Endodermal cell (in vitro differentiated cells): Measurements from ENCODE around the gene ITPK1. TPM values are rescaled to one million over a fixed set of nuclear protein-coding genes. Genes with fewer than 3 reads are reported as not detected.

ENCODE experiments used
- DNase-seq: peaks from one replicate; pipeline ENCODE4 v3.0.0-alpha.2; 2017
- H3K27ac ChIP-seq: 2 replicates; pipeline ENCODE4 v1.5.1; 2013; ENCODE audit warnings: mild to moderate bottlenecking, low read depth, low read length, moderate library complexity
- H3K27me3 ChIP-seq: 2 replicates; pipeline ENCODE4 v1.6.1; 2013; ENCODE audit warnings: mild to moderate bottlenecking, low read length, moderate library complexity; ENCODE audit not compliant: insufficient read depth, control insufficient read depth, poor library complexity, severe bottlenecking
- H3K36me3 ChIP-seq: 2 replicates; pipeline ENCODE4 v1.7.0; 2013; ENCODE audit warnings: mild to moderate bottlenecking, low read length, moderate library complexity; ENCODE audit not compliant: control insufficient read depth, insufficient read depth
- H3K4me1 ChIP-seq: one replicate; pipeline ENCODE4 v1.7.0; 2013; ENCODE audit warnings: low read length; ENCODE audit not compliant: control insufficient read depth, insufficient read depth
- H3K4me3 ChIP-seq: 2 replicates; pipeline ENCODE4 v1.5.1; 2013; ENCODE audit warnings: mild to moderate bottlenecking, low read length, moderate library complexity
- H3K9ac ChIP-seq: 2 replicates; pipeline ENCODE4 v1.6.1; 2013; ENCODE audit warnings: mild to moderate bottlenecking, low read length, moderate library complexity; ENCODE audit not compliant: poor library complexity, severe bottlenecking; ENCODE audit errors: extremely low read depth
- H3K9me3 ChIP-seq: 2 replicates; pipeline ENCODE4 v1.6.1; 2013; ENCODE audit warnings: mild to moderate bottlenecking, low read length, moderate library complexity; ENCODE audit not compliant: control insufficient read depth
- H3K27ac Mint-ChIP-seq: 2 replicates; pipeline ENCODE4 v1.8.0; 2020; ENCODE audit warnings: mixed read lengths
- H3K27me3 Mint-ChIP-seq: 2 replicates; pipeline ENCODE4 v1.8.0; 2021; ENCODE audit warnings: mild to moderate bottlenecking, mixed read lengths; ENCODE audit not compliant: insufficient read depth
- H3K36me3 Mint-ChIP-seq: 2 replicates; pipeline ENCODE4 v1.8.0; 2020; ENCODE audit warnings: low read depth, mixed read lengths
- H3K4me1 Mint-ChIP-seq: 2 replicates; pipeline ENCODE4 v1.8.0; 2020; ENCODE audit warnings: mixed read lengths
- H3K4me3 Mint-ChIP-seq: 2 replicates; pipeline ENCODE4 v1.8.0; 2020; ENCODE audit warnings: mild to moderate bottlenecking, moderate library complexity, mixed read lengths
- H3K9me3 Mint-ChIP-seq: 2 replicates; pipeline ENCODE4 v1.8.0; 2020; ENCODE audit warnings: mild to moderate bottlenecking, mixed read lengths
- CTCF ChIP-seq: fragments of 200-600 bp; sonication (generic); conservative IDR thresholded peaks from 2 replicates; pipeline ENCODE4 v1.5.0; 2021; ENCODE audit warnings: antibody characterized with exemption, mild to moderate bottlenecking
- WGBS, 2 experiments: methylation state at CpG; one replicate each; pipeline versions ENCODE4 v1.1.5 to v1.1.7; 2013; ENCODE audit warnings: missing lambda C conversion rate in 2 of 2, mixed read lengths in 1 of 2; ENCODE audit not compliant: insufficient coverage in 1 of 2, insufficient read length in 1 of 2; 5-methylcytosine and 5-hydroxymethylcytosine counted together
- total RNA-seq, 2 donors: library from RNA; stranded (reverse); fragmentation: NEBNext Ultra II Directional in 1 of 2; extraction: Animal tissue kit (Norgen Biotek cat#: 25700) in 1 of 2; gene quantifications; 2 replicates in 1 of 2; 3 replicates in 1 of 2; pipeline ENCODE4 v1.2.1, GENCODE V29; 2021

Gene ITPK1
- total RNA-seq, 2 donors from 2014 or later: 59.9 to 66.9 TPM

DNA sequence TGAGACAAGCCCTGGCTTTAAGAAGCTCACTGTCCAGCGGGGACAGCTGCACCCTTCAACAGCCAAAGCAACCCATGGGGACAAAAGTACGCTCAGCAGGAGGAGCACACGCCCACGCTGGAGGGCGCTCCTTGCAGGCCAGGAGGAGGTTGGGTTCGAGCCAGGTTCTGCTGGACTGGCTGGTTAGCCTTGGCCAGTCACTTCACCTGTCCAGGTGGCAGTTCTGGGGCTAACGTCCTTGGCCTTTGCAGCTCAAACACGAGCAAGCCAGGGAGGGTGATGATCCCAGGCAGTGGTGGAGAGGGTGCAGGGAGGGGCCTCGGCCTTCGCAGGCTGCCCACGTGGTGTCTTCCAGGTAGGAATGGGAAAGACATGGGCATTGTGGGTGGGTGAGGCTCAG, 179.6 kb downstream of the ITPK1 start:
- no peaks in the 10 kb centered on the region for H3K27me3 ChIP-seq
- no peak overlapping the region for H3K9ac ChIP-seq
- H3K4me3 Mint-ChIP-seq: no peak overlapping the region
- no peaks in the 10 kb centered on the region for H3K4me1 ChIP-seq
- DNase-seq: no peak
- H3K4me1 Mint-ChIP-seq: no peaks in the 10 kb centered on the region
- no peaks in the 10 kb centered on the region for H3K9me3 Mint-ChIP-seq
- H3K27me3 Mint-ChIP-seq: no peaks in the 10 kb centered on the region
- H3K36me3 ChIP-seq: no peaks in the 10 kb centered on the region
- no peak overlapping the region for H3K4me3 ChIP-seq
- H3K9me3 ChIP-seq: no peaks in the 10 kb centered on the region
- 95 to 96% methylated on average over 7 to 11 of the region's 11 CpGs for WGBS, 2 experiments
- TF ChIP-seq CTCF: no peak
- no peak overlapping the region for H3K27ac ChIP-seq
- peaks cover 3% of the 10 kb centered on the region for H3K36me3 Mint-ChIP-seq
- no peak overlapping the region for H3K27ac Mint-ChIP-seq

DNA sequence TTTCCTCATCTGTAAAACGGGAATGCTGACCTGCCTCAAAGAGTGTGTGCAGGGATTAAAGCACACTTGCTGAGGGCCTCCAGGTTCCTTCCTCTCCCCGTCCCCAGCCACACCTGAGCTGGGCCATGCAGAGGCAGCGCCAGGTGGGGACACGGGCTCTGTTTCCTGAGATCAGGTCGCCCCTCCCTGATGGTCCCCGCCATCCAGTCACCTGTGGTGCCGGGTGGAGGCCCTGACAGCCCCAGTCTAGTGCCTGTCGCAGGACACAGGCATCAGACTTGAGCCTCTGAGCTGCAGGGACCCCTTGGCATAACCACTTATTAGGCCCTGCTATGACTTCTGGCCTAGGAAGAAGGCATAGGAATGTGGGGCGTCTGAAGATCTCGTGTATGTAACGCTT, 180.3 kb downstream of the ITPK1 start:
- WGBS, 2 experiments: 92 to 94% methylated on average over 6 to 11 of the region's 11 CpGs
- H3K9me3 Mint-ChIP-seq: no peaks in the 10 kb centered on the region
- H3K4me1 Mint-ChIP-seq: no peaks in the 10 kb centered on the region
- no peak overlapping the region for H3K4me3 ChIP-seq
- H3K9ac ChIP-seq: no peak overlapping the region
- DNase-seq: no peak
- TF ChIP-seq CTCF: no peak
- H3K9me3 ChIP-seq: no peaks in the 10 kb centered on the region
- H3K27me3 Mint-ChIP-seq: no peaks in the 10 kb centered on the region
- H3K27ac ChIP-seq: no peak overlapping the region
- no peaks in the 10 kb centered on the region for H3K27me3 ChIP-seq
- no peak overlapping the region for H3K27ac Mint-ChIP-seq
- no peak overlapping the region for H3K4me3 Mint-ChIP-seq
- H3K36me3 Mint-ChIP-seq: peaks cover 2% of the 10 kb centered on the region
- H3K36me3 ChIP-seq: no peaks in the 10 kb centered on the region
- no peaks in the 10 kb centered on the region for H3K4me1 ChIP-seq

DNA sequence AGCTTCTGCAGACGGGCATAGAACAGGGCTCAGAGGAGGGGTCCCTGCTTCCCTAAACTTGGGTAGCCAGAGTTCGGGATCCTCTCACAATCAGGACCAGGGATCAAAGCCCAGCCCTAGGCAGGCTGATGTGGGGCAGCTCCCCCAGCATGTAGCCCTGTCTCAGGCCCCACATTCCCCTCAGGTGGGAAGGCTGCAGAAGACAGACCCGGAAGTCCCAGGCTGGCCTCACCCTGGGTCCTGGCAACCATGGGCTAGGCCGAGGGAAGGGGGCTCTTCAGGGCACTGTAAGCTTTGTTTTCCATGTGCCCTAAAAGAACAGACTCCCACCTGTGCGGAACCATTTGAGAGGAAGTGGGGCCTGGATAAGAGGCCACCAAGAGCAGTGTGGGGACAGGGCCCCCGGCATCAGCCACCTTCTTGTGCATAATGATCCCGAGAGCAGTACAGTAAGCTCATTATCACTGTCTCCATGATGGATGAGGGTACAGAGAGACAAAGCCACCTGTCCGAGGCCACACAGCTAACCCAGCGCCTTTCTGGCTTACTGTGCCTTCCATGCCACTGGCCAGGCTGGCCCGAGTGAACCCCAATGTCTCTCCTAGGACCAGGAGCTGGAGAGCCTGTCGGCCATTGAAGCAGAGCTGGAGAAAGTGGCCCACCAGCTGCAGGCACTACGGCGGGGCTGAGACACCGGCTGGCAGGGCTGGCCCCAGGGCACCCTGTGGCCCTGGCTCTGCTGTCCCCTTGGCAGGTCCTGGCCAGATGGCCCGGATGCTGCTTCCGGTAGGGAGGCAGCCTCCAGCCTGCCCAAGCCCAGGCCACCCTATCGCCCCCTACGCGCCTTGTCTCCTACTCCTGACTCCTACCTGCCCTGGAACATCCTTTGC, 181.3 kb downstream of the ITPK1 start:
- DNase-seq: no peak
- no peaks in the 10 kb centered on the region for H3K9me3 Mint-ChIP-seq
- no peak for TF ChIP-seq CTCF
- Histone ChIP-seq H3K4me1 (no peaks in the 10 kb centered on the region), H3K9me3 (no peaks in the 10 kb centered on the region), H3K4me3 (no peak overlapping the region), H3K27ac (no peak overlapping the region), H3K27me3 (no peaks in the 10 kb centered on the region), H3K9ac (no peak overlapping the region), H3K36me3 (no peaks in the 10 kb centered on the region)
- H3K4me3 Mint-ChIP-seq: no peak overlapping the region
- 90 to 91% methylated on average over 11 to 19 of the region's 19 CpGs for WGBS, 2 experiments
- H3K4me1 Mint-ChIP-seq: no peaks in the 10 kb centered on the region
- no peak overlapping the region for H3K27ac Mint-ChIP-seq
- no peaks in the 10 kb centered on the region for H3K27me3 Mint-ChIP-seq
- H3K36me3 Mint-ChIP-seq: peaks cover 2% of the 10 kb centered on the region
